Peyer's patch (tissue), 4 donors: ENCODE measurements around the gene SPART.

Experiments
- CTCF ChIP-seq, 6 experiments: fragments of 450-650 bp in 4 of 6; fragments of 200-600 bp in 2 of 6; sonication (generic) in 1 of 6; IDR thresholded peaks; one replicate each; pipeline ENCODE4 v1.5.1; 2017 to 2019; ENCODE audit warnings: antibody characterized with exemption in 6 of 6, mild to moderate bottlenecking in 3 of 6, moderate library complexity in 1 of 6
- POLR2A ChIP-seq, 2 donors: fragments of 450-650 bp; IDR thresholded peaks; one replicate each; pipeline ENCODE4 v1.5.1; 2017; ENCODE audit warnings: antibody characterized with exemption in 2 of 2, mild to moderate bottlenecking in 2 of 2, moderate library complexity in 2 of 2

DNA sequence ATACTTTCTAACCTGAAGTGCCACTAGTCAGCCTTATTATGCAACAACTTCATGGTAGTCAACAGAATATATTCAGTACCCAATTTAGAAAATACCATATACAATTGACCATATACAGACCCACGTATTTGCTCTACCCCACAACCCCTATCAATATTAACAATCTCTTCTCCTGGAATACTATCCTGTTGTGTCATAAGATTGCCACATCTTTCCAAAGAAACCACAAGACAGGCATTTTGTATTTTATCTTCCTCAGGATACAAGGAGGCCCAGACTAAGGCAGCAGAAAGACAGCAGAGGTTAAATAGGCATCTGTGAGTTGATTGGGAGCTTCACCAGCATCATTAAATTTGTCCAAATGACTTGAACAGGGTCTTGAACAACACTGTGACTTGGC lies 4.5 kb downstream of the SPART start:
- TF ChIP-seq POLR2A (IDR thresholded peaks at IDR 0.05) = no peak
- TF ChIP-seq CTCF (IDR thresholded peaks at IDR 0.05) = no peak
